Erythroblast (primary cell): Measurements from ENCODE around the gene ARL16.

Source experiments
- GATA1 ChIP-seq: IDR thresholded peaks from 2 replicates; pipeline ENCODE4 v1.6.1; 2011; ENCODE audit warnings: low read depth, mild to moderate bottlenecking, control low read depth, low read length, moderate library complexity
- POLR2A ChIP-seq: IDR thresholded peaks from 2 replicates; pipeline ENCODE4 v1.6.1; 2011; ENCODE audit warnings: mild to moderate bottlenecking, low read length

GRCh38 chr17:81714412-81715106, 31.0 kb upstream of the ARL16 start:
- no peak for TF ChIP-seq POLR2A
- no peak for TF ChIP-seq GATA1
